Cardiac muscle cell (in vitro differentiated cells and primary cell): ENCODE results near the gene ACVRL1. TPM values are rescaled to one million over a fixed set of nuclear protein-coding genes. Genes with fewer than 3 reads are reported as not detected.
A peak's percentile ranks its signal among the peaks of the same experiment; 100 is the strongest.

Experiments
- DNase-seq, 2 donors: peaks; one replicate each; pipeline versions ENCODE4 v3.0.0 to v3.0.0-alpha.2; 2010 to 2017; ENCODE audit warnings: low read depth in 1 of 2, low spot score in 1 of 2
- H3K27ac ChIP-seq: fragments of 200-600 bp; sonication (generic); 2 replicates; pipeline ENCODE4 v1.5.1; 2016
- H3K27me3 ChIP-seq: fragments of 200-600 bp; sonication (generic); 2 replicates; pipeline ENCODE4 v1.6.0; 2016; ENCODE audit warnings: control low read depth
- H3K36me3 ChIP-seq: fragments of 200-600 bp; sonication (generic); 2 replicates; pipeline ENCODE4 v1.5.1; 2016; ENCODE audit warnings: control low read depth
- H3K4me1 ChIP-seq: fragments of 200-600 bp; sonication (generic); 2 replicates; pipeline ENCODE4 v1.8.1; 2017; ENCODE audit warnings: low read depth, mild to moderate bottlenecking, mixed run types
- H3K4me3 ChIP-seq: fragments of 200-600 bp; sonication (generic); 2 replicates; pipeline ENCODE4 v1.5.1; 2016; ENCODE audit warnings: mild to moderate bottlenecking
- H3K9me3 ChIP-seq: fragments of 200-600 bp; sonication (generic); 2 replicates; pipeline ENCODE4 v1.5.1; 2017; ENCODE audit warnings: low read depth, mild to moderate bottlenecking, control low read depth
- polyA plus RNA-seq: library from polyadenylated mRNA; unstranded; fragments of >200 nt; fragmentation: Nextera tagmentation; extraction: Ambion mirVana; gene quantifications from 2 replicates; pipeline ENCODE4 v1.2.1, GENCODE V29; 2016
- total RNA-seq: library from RNA; depleted of rRNA; stranded (reverse); fragments of >200 nt; gene quantifications from 2 replicates; pipeline ENCODE4 v1.2.3, GENCODE V29; 2016
- TF ChIP-seq, protein P1 (sequence below): IDR thresholded peaks from 2 replicates; pipeline ENCODE4 v1.5.1; 2012; ENCODE audit warnings: low read depth, mild to moderate bottlenecking, low read length

ACVRL1 gene
- total and polyA plus RNA-seq, 2 experiments from 2014 or later, result 5.5 TPM; not detected in 1

DNA sequence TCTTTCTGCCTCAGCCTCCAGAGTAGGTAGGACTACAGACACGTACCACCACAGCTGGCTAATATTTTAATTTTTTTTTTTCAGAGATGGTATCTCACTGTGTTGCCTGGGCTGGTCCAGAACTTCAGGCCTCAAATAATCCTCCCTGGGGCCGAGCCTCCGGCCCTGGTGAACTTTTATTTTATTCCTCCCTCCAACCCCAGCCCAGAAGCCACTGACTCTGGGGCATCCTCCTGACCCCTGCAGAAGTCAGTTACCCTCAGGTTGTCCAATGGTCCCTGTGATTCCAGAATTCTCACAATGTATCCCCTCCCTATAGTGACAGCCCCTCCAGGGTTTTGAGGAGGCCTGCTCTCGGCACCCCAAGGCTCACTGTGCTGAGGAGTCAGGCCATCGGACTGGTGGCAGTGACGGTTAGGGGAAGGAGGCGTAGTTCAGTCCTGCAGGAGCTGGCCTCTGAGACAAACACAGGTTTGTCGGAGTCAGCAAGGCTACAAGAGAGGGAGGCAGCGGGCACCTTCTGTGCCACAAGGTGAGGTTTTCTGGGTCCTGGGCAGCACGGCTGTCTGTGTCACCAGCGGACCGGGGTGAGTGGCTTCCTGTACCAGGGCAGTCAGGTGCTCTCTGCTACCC, 39.4 kb upstream of the ACVRL1 start:
- Histone ChIP-seq H3K27ac (no peak overlapping the region), H3K4me3 (no peak overlapping the region), H3K4me1 (peaks cover 40% of the 10 kb centered on the region), H3K27me3 (peaks cover 25% of the 10 kb centered on the region), H3K36me3 (no peaks in the 10 kb centered on the region), H3K9me3 (no peaks in the 10 kb centered on the region)
- DNase-seq, result no peak
- TF ChIP-seq, protein P1, sequence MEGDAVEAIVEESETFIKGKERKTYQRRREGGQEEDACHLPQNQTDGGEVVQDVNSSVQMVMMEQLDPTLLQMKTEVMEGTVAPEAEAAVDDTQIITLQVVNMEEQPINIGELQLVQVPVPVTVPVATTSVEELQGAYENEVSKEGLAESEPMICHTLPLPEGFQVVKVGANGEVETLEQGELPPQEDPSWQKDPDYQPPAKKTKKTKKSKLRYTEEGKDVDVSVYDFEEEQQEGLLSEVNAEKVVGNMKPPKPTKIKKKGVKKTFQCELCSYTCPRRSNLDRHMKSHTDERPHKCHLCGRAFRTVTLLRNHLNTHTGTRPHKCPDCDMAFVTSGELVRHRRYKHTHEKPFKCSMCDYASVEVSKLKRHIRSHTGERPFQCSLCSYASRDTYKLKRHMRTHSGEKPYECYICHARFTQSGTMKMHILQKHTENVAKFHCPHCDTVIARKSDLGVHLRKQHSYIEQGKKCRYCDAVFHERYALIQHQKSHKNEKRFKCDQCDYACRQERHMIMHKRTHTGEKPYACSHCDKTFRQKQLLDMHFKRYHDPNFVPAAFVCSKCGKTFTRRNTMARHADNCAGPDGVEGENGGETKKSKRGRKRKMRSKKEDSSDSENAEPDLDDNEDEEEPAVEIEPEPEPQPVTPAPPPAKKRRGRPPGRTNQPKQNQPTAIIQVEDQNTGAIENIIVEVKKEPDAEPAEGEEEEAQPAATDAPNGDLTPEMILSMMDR, result no peak

DNA sequence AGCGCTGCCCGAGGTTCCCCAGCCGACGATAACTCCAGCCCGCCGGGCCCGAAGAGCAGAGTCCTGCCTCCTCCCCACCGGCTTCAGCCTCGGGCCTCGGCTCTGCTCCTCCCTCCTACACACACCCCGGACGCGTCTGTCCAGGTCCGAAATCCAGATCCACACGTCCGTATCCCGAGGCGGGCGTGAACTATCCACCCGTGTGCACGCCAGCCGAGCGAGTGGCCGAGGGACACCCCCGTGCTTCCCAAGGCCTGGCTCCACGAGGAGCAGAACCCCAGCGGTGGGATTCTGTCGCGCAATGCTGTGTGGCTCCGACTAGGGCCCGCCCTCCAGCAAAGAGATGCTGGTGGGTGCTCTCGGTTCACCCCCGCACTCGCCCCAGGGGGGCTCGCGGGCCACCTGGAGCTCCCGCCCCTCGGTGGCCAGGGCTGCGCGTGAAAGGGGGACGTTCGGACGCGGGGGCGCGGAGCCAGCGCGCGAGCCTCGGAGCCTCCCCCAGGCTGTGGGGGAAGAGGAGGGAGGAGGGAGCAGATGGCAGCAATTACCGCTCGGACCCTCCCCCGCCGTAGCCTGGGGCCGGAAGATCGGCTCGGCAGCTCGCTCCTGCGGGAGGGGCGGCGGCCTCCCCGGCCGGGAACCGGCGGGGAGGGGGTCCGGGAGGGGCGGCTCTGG, 38.3 kb upstream of the ACVRL1 start:
- Histone ChIP-seq H3K27me3 (peaks cover 25% of the 10 kb centered on the region), H3K27ac (no peak overlapping the region), H3K4me3 (peak overlapping the region; percentile 18), H3K9me3 (no peaks in the 10 kb centered on the region), H3K36me3 (no peaks in the 10 kb centered on the region), H3K4me1 (peaks cover 31% of the 10 kb centered on the region)
- TF ChIP-seq, protein P1, result no peak
- peak in 1 of 2 donors; percentile 33 for DNase-seq

DNA sequence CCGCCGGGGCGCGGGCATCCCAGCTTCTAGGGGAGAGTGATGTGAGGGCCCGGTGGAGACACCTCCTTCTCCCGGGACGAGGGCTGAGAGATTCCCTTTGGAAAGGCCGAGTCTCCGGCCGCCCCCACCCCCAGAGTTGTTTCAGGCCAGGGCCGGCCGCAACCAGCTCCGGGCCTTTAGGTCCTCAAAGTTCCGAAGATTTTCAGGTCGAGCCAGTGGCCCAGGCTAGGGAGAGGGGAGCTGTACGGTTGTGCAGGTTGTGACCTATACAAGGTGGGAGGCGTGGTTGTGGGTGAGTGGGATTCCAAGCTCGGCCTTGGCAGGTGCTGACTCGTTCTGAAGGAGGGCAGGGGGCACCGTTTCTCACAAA, 37.8 kb upstream of the ACVRL1 start:
- no peak for DNase-seq
- no peak overlapping the region for H3K27ac ChIP-seq
- no peaks in the 10 kb centered on the region for H3K9me3 ChIP-seq
- no peaks in the 10 kb centered on the region for H3K36me3 ChIP-seq
- H3K4me1 ChIP-seq, result peaks cover 30% of the 10 kb centered on the region
- TF ChIP-seq, protein P1, result no peak
- H3K4me3 ChIP-seq, result peak overlapping the region; percentile 18
- peaks cover 25% of the 10 kb centered on the region for H3K27me3 ChIP-seq

DNA sequence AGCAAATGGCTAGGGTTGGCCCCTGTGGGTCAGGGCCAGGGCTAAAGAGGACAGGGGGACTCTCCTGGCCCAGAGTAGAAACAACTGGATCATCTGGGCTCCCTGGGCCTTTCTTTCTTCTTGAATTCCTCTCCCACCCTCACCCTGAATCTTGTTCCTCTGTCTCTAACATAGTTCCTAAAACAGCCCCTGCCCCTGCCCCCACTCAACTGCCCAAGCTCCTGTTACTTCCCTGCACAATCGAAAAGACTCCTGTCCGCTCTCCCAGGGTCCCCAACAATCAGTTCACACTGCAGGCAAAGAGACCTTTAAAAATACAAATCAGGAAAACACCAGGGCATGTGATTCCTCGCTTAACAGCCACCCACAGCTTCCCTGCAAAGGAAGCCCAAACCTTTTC, 37.4 kb upstream of the ACVRL1 start:
- no peak for DNase-seq
- Histone ChIP-seq H3K27ac (no peak overlapping the region), H3K36me3 (no peaks in the 10 kb centered on the region), H3K4me3 (no peak overlapping the region), H3K4me1 (peaks cover 30% of the 10 kb centered on the region), H3K9me3 (no peaks in the 10 kb centered on the region), H3K27me3 (peaks cover 25% of the 10 kb centered on the region)
- TF ChIP-seq, protein P1, result no peak

DNA sequence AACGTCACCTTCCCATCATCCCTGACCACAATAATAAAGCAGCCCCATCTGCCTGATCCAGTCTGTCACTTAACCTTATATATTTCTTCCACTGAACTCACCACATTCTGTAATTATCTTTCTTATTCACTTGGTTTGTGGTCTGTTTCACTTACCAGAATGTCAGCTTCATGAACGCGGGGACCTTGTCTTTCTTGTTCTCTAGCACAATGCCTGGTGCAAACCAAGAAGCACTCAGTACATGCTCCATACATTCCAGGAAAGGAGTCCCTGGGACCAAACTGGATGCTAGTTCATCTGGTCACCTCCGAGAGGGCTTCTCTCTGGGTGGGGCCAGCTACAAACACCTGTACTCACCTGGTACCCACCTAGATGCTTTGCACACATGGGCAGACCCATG, 36.8 kb upstream of the ACVRL1 start:
- H3K4me1 ChIP-seq, result peaks cover 25% of the 10 kb centered on the region
- DNase-seq, result no peak
- peaks cover 25% of the 10 kb centered on the region for H3K27me3 ChIP-seq
- H3K36me3 ChIP-seq, result no peaks in the 10 kb centered on the region
- no peak overlapping the region for H3K27ac ChIP-seq
- H3K4me3 ChIP-seq, result no peak overlapping the region
- H3K9me3 ChIP-seq, result no peaks in the 10 kb centered on the region
- TF ChIP-seq, protein P1, result no peak
